Naive thymus-derived CD8-positive, alpha-beta T cell (primary cell): ENCODE results near the gene MDC1. TPM values are rescaled to one million over a fixed set of nuclear protein-coding genes. Genes with fewer than 3 reads are reported as not detected.

Experiments
- ATAC-seq, 2 donors: fragments of 150-1000 bp; cut with Tn5 transposase in 1 of 2; sonication (Bioruptor Pico), chemical (Tn5 transposase) in 1 of 2; 1 replicate in 1 of 2; 2 replicates in 1 of 2; pipeline ENCODE4 v1.10.0; 2021; ENCODE audit warnings: mild to moderate bottlenecking in 2 of 2, moderate library complexity in 2 of 2
- POLR2A ChIA-PET: fragments of 350-600 bp; sonication (Branson Sonifier 250); formaldehyde crosslinking; loops from one replicate; lab custom pipeline; 2021; ENCODE audit warnings: antibody characterized with exemption; lab: Charles Lee
- DNase-seq, 10 donors: peaks; one replicate each; pipeline versions ENCODE4 v3.0.0 to v3.0.0-alpha.2; 2020 to 2022
- H3K27ac Mint-ChIP-seq, 10 donors: one replicate each; pipeline ENCODE4 v1.8.0; 2020 to 2022; ENCODE audit warnings: mild to moderate bottlenecking in 10 of 10, mixed read lengths in 10 of 10, moderate library complexity in 4 of 10, inconsistent platforms in 1 of 10
- H3K27me3 Mint-ChIP-seq, 5 donors: one replicate each; pipeline ENCODE4 v1.8.0; 2021 to 2022; ENCODE audit warnings: mixed read lengths in 5 of 5
- H3K36me3 Mint-ChIP-seq, 3 donors: one replicate each; pipeline ENCODE4 v1.8.0; 2020 to 2022; ENCODE audit warnings: mixed read lengths in 3 of 3, mild to moderate bottlenecking in 2 of 3, inconsistent platforms in 1 of 3
- H3K4me1 Mint-ChIP-seq, 4 donors: one replicate each; pipeline ENCODE4 v1.8.0; 2021 to 2022; ENCODE audit warnings: mixed read lengths in 4 of 4
- H3K4me3 Mint-ChIP-seq, 10 donors: one replicate each; pipeline ENCODE4 v1.8.0; 2020 to 2022; ENCODE audit warnings: mild to moderate bottlenecking in 10 of 10, mixed read lengths in 10 of 10, moderate library complexity in 6 of 10, inconsistent platforms in 1 of 10
- H3K9me3 Mint-ChIP-seq, 9 donors: one replicate each; pipeline ENCODE4 v1.8.0; 2020 to 2022; ENCODE audit warnings: mixed read lengths in 9 of 9, mild to moderate bottlenecking in 3 of 9, inconsistent platforms in 1 of 9, moderate library complexity in 1 of 9
- polyA plus RNA-seq, 3 donors: library from polyadenylated mRNA; unstranded; fragments of 300-500 nt; fragmentation: Illumina TruSeq; gene quantifications; one replicate each; pipeline ENCODE4 v1.2.3, GENCODE V29; 2021
- total RNA-seq, 8 experiments: library from RNA in 2 of 8; stranded (reverse) in 2 of 8; gene quantifications; one replicate each; pipeline ENCODE4 v1.2.3 and lab custom pipeline; 2021 to 2026

Gene MDC1
- total and polyA plus RNA-seq, 5 experiments from 2014 or later, result 1.3 to 54.9 (median 6.3) TPM

GRCh38 chr6:30689022-30689865 lies 27.8 kb downstream of the MDC1 start:
- POLR2A ChIA-PET, result interaction anchor here (1.0 to 6.9 kb wide), 5 partner anchors 7 to 74 kb away, joined by 3 to 81 read pairs (median 15); partner anchors contain the start of genes MDC1 and TUBB
- H3K9me3 Mint-ChIP-seq, result no peaks in the 10 kb centered on the region
- H3K27me3 Mint-ChIP-seq, result no peaks in the 10 kb centered on the region
- peaks cover 37 to 48% (median 46%) of the 10 kb centered on the region in 4 donors for H3K4me1 Mint-ChIP-seq
- ATAC-seq (no peak), DNase-seq (no peak)
- peak overlapping the region in 9 of 10 donors; percentile 60 to 99 (median 85) for H3K27ac Mint-ChIP-seq
- H3K4me3 Mint-ChIP-seq, result peak overlapping the region; percentile 76 to 100 (median 96)
- peaks cover 0 to 8% (median 0%) of the 10 kb centered on the region in 3 donors for H3K36me3 Mint-ChIP-seq

- POLR2A ChIA-PET, result interaction anchor here (2.5 to 6.9 kb wide), 2 partner anchors 16 to 31 kb away, joined by 15 to 81 read pairs; partner anchors contain the start of genes MDC1 and TUBB
- H3K36me3 Mint-ChIP-seq, result peaks cover 0 to 8% (median 0%) of the 10 kb centered on the region in 3 donors
- peak overlapping the region in 9 of 10 donors; percentile 60 to 99 (median 85) for H3K27ac Mint-ChIP-seq
- ATAC-seq (no peak), DNase-seq (peak in 1 of 10 donors; percentile 12)
- H3K9me3 Mint-ChIP-seq, result no peaks in the 10 kb centered on the region
- H3K27me3 Mint-ChIP-seq, result no peaks in the 10 kb centered on the region
- H3K4me3 Mint-ChIP-seq, result peak overlapping the region; percentile 94 to 100 (median 99)
- H3K4me1 Mint-ChIP-seq, result peaks cover 37 to 48% (median 46%) of the 10 kb centered on the region in 4 donors
Observed at GRCh38 chr6:30688569-30688968, 28.5 kb downstream of the MDC1 start.

DNA sequence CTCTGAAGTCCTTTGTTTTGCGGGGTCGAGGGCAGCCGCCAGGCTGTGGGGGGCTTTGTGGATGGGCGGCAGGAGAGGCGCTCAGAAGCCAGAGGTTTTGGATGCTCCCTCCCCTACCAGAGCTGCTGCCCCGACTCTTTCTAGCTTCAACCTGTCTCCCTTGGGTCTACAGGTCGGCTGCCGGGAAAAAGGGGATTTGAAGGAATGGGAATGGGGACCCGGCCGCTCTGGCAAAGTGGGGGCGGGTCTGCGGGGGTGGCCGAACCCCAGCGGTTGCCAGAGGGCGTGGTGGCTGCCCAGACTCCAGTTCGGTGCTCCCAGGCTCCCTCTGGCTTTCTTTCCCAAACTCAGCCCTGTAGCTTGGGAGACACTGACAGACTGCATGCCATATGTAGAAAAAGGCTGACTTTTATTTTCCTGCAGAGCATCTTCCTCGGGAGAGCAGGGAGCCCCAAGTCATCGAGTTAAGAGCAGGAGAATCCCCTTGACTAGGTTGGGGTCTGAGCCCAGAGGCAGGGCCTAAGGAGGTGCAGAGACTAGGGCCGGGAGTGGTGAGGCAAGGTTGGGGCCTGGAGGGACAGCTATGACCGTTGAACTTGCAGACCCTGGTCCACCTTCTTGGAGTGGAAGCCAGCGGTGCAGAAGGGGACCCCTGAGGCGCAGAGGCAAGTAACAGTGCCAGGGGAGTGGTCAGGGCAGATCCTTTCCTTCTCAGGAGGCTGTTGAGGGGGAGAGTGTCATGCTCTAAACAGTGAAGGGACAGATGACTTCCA lies 29.2 kb downstream of the MDC1 start:
- H3K4me1 Mint-ChIP-seq, result peaks cover 37 to 52% (median 46%) of the 10 kb centered on the region in 4 donors
- peaks cover 0 to 8% (median 3%) of the 10 kb centered on the region in 3 donors for H3K36me3 Mint-ChIP-seq
- POLR2A ChIA-PET, result interaction anchor here (1.0 to 6.9 kb wide), 6 partner anchors 13 to 42 kb away, joined by 3 to 81 read pairs (median 4); partner anchors contain the start of genes MDC1 and TUBB
- no peaks in the 10 kb centered on the region for H3K9me3 Mint-ChIP-seq
- no peaks in the 10 kb centered on the region for H3K27me3 Mint-ChIP-seq
- peak overlapping the region; percentile 81 to 99 (median 96) for H3K27ac Mint-ChIP-seq
- DNase-seq, result no peak
- ATAC-seq, result no peak
- H3K4me3 Mint-ChIP-seq, result peak overlapping the region; percentile 94 to 100 (median 99)

DNA sequence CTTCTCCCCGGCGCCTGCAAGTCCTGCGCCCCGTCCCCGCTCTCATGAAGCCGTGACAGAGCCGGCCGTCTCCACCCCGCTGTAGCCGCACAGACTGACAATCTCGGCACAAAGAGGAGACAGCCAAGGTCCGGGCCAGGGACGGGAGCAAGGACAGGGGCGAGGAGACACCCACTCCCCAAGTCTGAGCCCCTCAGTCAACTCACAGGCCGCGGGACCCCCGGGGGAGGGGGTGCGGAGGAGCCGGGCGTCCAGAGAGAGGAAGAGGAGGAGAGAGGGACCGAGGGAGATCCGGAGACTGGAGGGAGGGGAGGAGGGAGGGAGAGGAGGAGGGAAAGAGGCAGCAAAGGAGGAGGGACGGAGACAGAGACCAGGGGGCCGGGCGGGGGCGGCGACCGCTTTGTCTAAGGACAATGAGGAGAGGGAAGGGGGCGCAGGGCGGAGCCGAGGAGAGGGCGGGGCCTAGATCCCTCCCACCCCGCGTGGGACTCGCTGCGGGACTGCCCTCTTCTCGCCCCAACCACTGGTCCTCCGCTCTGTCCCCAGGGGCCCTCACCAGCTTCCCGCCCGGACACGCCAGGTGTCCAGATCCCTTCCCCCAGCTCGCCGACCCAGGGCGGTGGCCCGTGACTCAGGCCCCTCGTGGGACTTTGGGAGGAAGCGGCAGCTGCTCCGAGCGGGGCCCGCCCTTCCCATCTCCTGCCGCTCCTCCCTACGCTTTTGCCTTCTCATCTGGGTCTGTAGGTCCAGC lies 30.0 kb downstream of the MDC1 start:
- Mint-ChIP-seq H3K4me1 (peaks cover 43 to 60% (median 45%) of the 10 kb centered on the region in 4 donors), H3K36me3 (peaks cover under 1 to 8% (median 6%) of the 10 kb centered on the region in 3 donors), H3K9me3 (no peaks in the 10 kb centered on the region), H3K27me3 (no peaks in the 10 kb centered on the region), H3K27ac (peak overlapping the region; percentile 81 to 99 (median 97)), H3K4me3 (peak overlapping the region; percentile 94 to 100 (median 99))
- POLR2A ChIA-PET, result interaction anchor here (1.0 to 6.9 kb wide), 5 partner anchors 14 to 43 kb away, joined by 3 to 81 read pairs (median 4); partner anchors contain the start of genes MDC1 and TUBB
- ATAC-seq (peak; percentile 22 to 34), DNase-seq (peak; percentile 27 to 82 (median 57))

DNA sequence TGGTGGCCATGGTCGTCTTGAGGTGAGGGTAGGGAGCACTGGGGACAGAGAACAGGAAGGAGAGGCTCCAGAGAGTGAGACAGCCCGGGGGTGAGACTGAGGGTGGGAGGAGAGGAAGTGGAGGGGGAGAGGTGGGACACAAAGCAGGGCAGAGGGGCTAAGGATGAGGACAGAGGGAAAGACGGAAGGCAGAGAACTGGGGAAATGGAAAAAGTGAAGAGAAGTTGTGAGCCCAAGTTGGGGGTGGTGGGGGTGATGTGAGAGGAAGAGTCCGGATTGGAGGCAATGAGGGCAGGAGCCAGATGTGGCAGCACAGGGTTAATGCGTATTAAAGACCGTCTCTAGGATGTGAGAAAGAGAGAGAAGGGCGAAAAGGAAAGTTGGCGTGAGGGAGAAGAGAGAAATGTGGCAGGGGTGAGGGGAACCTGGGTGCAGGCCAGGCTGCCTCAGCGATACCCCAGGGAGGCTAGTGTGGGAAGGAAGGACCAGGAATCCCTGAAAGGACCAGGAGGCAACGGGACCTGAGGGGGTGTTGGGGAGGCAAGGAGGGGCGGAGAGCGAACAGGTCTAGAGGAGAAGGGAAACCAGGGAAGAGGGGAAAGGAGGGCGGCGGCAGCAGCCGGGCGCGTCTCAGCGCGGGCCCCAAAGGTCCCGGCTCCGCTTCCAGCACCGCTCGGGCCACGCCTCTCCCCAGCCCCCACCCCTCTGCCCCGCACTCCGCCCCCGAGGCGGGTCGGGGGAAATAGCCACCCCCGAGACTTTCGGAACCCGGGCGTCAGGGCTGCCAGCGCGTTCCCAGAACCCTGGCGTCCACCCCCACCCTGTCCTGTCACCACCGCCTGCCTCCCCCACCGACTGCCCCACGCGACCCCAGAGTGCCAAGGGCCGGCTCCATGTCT lies 30.8 kb downstream of the MDC1 start, which contains the start of gene PPP1R18:
PPP1R18 (minus strand) TSS at position 637 of the 899 bp plus-strand sequence; CDS start at position 10, 627 bp downstream.
- Mint-ChIP-seq H3K9me3 (no peaks in the 10 kb centered on the region), H3K27me3 (no peaks in the 10 kb centered on the region), H3K4me3 (peak within 1 kb of the TSS; percentile 94 to 100 (median 99)), H3K27ac (peak within 1 kb of the TSS; percentile 81 to 99 (median 98)), H3K36me3 (peaks cover 7 to 8% (median 7%) of the 10 kb centered on the region in 3 donors), H3K4me1 (peaks cover 45 to 68% (median 47%) of the 10 kb centered on the region in 4 donors)
- ATAC-seq (peak; percentile 48 to 56), DNase-seq (peak; percentile 52 to 86 (median 74))
- POLR2A ChIA-PET, result interaction anchor here (1.1 to 15.2 kb wide), 3 partner anchors 10 to 71 kb away, joined by 4 to 594 read pairs (median 37); partner anchors contain the start of genes MDC1 and TUBB

DNA sequence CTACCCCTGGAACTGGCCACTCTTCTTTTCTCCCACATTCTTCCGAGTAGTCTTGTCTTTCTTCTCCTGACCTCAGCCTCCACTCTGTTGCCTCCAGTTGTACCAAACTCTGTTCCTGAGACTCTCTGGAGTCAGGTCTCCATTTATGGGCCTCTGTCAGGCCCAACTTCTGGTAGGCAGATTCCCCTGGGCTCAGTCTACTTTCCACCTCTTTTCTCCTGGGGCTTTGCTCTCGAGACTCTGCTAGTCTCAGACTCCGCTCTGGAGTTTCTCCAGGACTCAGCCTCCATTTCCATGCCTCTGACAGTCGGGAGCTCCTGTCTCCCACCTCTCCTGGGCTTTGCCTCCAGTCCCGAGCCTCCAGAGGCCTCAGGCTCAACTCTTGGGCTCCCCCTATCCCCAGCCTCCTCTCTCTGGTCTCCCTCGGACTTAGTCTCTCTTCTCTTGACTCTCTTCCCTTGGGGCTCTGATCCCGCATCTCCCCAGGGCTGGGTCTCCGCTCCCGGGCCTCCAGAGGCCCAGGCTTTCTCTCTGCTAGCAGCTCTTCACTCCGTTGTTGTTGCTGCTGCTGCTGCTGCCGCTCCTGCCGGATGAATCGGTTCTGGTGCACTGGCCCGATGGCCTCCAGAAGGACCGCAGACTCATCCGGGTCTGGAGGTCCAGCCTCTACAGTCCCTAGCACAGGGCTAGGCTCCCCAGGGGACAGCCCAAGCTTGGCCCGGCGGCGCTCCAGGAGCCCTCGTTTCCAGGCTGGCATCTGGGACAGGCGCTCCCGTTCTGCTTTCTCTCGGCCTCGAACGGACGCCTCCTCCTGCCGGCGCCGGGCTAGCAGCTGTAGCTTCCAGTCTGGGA lies 31.7 kb downstream of the MDC1 start:
- Mint-ChIP-seq H3K4me3 (peak overlapping the region; percentile 94 to 100 (median 99)), H3K27me3 (no peaks in the 10 kb centered on the region), H3K27ac (peak overlapping the region; percentile 81 to 99 (median 98)), H3K9me3 (no peaks in the 10 kb centered on the region), H3K36me3 (peaks cover 8 to 13% (median 10%) of the 10 kb centered on the region in 3 donors), H3K4me1 (peaks cover 44 to 71% (median 48%) of the 10 kb centered on the region in 4 donors)
- ATAC-seq (no peak), DNase-seq (peak in 1 of 10 donors; percentile 10)
- POLR2A ChIA-PET, result interaction anchor here (0.8 to 15.2 kb wide), 6 partner anchors 11 to 144 kb away, joined by 3 to 594 read pairs (median 4); partner anchors contain the start of genes DHX16, MDC1 and TUBB

DNA sequence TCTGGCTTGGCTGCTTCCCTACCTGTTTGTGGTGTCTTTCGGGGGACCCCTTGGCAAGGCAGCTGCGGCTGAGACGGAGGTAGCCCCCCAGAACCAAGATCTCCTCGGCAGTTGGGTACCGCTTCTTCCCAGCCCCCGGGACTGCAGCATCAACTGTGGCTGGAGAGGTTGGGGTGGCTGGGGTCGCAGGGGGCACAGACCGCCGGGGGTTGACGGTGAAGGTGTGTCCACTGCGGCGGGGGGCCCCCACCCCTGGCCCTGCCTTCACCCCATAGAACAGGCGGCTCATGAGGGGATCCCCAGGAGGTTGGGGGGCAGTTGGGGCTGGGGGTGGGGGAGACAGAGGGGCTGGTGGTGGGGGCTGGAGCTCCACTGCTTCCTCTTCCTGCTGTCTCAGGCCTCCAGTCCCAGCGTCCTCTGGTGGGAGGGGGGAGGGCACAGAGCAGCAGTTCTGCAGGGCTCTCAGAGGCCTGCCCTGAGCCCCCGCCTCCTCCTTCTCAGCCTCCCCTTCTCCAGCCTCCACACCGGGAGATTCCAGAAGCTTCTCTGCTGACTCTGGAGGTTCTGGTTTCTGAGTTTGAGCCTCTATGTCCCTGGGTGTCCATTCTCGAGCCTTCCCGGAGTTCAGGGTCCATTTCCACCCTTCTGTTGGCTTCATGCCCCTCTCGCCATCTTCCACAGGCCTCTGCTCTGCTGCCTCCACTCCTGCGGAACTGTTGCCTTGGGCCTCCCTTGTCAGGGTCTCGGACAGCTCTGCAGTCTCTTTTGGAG lies 32.5 kb downstream of the MDC1 start:
- H3K27me3 Mint-ChIP-seq, result no peaks in the 10 kb centered on the region
- peak overlapping the region; percentile 94 to 100 (median 99) for H3K4me3 Mint-ChIP-seq
- POLR2A ChIA-PET, result interaction anchor here (0.8 to 15.2 kb wide), 8 partner anchors 7 to 143 kb away, joined by 3 to 594 read pairs (median 4); partner anchors contain the start of genes DHX16, MDC1, MRPS18B and NRM
- peak overlapping the region; percentile 93 to 99 (median 98) for H3K27ac Mint-ChIP-seq
- H3K36me3 Mint-ChIP-seq, result peaks cover 8 to 19% (median 10%) of the 10 kb centered on the region in 3 donors
- peaks cover 39 to 71% (median 46%) of the 10 kb centered on the region in 4 donors for H3K4me1 Mint-ChIP-seq
- no peak for ATAC-seq
- DNase-seq, result peak in 7 of 10 donors; percentile 30 to 74 (median 36)
- no peaks in the 10 kb centered on the region for H3K9me3 Mint-ChIP-seq

GRCh38 chr6:30683980-30684338 lies 33.1 kb downstream of the MDC1 start:
- DNase-seq (peak in 1 of 10 donors; percentile 7), ATAC-seq (no peak)
- H3K27ac Mint-ChIP-seq, result peak overlapping the region; percentile 93 to 99 (median 98)
- peaks cover 38 to 71% (median 46%) of the 10 kb centered on the region in 4 donors for H3K4me1 Mint-ChIP-seq
- H3K27me3 Mint-ChIP-seq, result no peaks in the 10 kb centered on the region
- POLR2A ChIA-PET, result interaction anchor here (0.9 to 15.2 kb wide), 6 partner anchors 8 to 69 kb away, joined by 3 to 594 read pairs (median 18); partner anchors contain the start of genes DHX16, MDC1, MRPS18B and NRM
- peak overlapping the region; percentile 94 to 100 (median 99) for H3K4me3 Mint-ChIP-seq
- no peaks in the 10 kb centered on the region for H3K9me3 Mint-ChIP-seq
- peaks cover 8 to 24% (median 12%) of the 10 kb centered on the region in 3 donors for H3K36me3 Mint-ChIP-seq
